ENCODE data around the gene PELI2.

Gene PELI2, protein sequence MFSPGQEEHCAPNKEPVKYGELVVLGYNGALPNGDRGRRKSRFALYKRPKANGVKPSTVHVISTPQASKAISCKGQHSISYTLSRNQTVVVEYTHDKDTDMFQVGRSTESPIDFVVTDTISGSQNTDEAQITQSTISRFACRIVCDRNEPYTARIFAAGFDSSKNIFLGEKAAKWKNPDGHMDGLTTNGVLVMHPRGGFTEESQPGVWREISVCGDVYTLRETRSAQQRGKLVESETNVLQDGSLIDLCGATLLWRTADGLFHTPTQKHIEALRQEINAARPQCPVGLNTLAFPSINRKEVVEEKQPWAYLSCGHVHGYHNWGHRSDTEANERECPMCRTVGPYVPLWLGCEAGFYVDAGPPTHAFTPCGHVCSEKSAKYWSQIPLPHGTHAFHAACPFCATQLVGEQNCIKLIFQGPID

DNA sequence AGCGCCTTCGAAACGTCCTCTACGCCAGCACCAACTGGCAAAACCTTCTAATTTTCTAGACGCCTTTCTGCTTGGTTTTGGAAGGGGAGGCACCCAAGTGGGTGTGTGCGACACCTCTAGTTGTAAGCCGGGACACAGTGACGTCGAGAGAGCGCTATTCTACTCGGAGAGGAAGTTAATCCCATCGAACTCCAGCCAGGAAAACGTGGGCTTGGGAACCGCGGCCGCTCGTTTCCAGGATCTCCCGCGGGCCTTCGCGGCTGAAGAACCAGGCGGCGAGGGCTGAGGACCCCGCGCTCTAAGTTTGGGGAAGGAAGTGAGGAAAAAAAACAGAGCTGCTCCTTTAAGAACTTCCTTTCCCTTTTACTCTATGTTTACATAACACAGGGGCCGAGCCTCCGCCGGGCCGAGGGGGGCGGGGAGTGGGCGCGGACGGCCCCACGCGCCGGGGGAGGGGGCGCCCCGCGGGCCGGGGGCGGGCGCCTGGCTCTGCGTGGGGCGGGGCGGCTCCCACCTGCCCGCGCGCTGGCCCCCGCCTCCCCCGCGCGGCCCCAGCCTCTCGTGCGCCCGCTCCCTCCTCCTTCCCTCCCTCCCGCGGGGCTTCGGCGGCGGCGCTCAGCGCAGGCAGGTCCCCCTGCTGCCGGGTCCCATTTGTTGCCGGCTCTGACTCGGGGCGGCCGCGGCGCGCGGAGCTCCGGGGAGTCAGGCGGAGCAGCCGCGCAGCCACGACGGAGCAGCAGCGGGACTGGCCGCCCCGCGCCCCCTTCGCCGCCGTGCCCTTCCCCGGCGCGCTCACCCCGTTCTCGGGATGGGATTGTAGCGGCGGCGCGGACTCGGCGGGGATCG lies at the start of gene PELI2:
PELI2 (plus strand) TSS at position 647 of the 846 bp plus-strand sequence. CDS start 250 bp downstream, outside the sequence.
- FAIRE-seq, result no peak

DNA sequence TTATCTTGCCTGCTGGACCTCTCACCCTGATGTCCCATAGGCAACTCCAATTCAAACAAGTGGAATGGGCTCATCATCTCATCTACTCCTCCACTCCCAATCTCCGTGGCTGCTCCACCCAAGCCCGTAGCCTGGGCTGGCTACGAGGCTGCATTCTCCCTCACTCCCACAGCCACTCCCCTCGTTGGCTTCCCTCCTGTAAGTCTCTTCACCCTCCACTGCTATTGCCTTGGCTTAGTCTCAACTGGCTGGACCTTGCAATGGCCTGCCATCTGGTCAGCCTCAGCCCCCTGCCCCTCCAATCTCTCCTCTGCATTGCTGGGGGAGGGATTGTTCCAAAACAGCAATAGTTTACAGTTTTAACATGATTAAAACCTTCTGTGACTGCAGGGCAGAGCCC lies 44.4 kb upstream of the PELI2 start:
- FAIRE-seq, result no peak

DNA sequence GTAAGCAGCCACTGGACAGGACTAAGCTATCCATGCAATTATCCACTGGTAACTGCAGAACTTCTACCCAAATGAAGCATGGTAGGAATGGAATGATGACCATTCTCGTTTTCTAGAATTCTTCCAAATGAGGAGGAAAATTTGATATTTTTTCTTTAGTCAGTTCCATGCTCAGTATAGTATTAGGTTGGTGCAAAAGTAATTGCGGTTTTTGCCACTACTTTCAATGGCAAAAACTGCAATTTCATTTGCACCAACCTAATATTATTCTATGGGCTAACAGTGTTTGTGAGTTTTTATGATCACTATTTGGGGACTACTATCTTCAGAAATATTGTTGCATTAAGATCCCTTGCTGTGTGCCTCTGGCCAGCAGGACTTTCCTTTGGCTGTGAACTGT lies 42.9 kb upstream of the PELI2 start:
- no peak for FAIRE-seq

DNA sequence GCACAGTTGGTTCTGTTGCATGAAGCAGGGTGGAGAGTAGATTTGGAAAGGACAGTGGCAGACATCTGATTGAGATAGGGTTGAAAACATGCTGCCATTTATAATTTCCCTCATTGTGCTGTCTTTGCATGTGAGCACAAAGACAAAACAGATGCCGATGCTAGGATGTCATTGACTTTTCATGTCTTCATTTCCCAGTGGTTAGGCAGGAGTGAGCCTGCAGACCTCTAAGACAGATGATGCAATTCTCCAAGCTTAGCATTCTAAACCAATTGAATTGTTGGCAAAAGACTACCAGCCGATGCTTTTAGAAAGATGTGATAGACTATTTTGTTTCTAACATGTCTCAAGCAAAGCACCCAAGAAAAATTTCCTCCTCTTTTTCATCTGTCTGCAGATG lies 37.1 kb upstream of the PELI2 start:
- FAIRE-seq, result no peak

DNA sequence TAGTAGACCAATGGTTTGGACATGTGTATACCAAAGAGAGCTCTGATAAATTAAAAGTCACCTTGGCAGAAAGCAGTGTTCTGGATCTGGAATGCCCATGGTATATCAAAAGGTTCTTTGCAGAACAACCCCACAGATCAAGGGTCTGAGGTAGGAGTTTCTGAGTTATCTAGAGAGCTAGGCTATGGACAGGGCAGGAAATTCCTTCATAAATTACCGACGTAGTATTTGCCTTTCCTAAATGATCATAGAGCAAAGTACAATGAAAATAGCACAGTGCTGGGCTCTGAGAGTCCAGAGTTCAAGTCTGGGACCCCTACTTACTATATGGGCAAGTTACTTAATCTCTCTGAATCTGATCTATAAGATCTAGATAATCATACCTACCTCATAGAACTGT lies 35.3 kb upstream of the PELI2 start:
- FAIRE-seq, result no peak

DNA sequence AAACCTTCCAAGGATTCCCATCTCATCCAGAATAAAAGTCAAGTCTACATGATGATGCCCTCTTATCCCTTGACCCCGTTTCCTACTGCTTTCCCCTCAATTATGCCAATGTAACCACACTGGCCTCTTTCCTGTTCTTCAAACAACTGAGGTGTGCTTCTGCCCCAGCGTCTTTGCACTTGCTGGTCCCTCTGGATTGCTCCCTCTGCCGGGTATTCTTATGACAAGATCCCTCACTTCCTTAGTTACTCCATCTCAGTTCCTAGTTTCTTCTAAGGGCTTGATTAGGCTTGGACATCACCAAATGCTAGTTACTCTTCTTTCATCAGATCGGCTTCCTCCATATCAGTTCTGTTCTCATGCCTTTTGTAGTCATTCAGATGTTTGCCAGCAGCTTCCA lies 32.7 kb upstream of the PELI2 start:
- FAIRE-seq, result no peak

DNA sequence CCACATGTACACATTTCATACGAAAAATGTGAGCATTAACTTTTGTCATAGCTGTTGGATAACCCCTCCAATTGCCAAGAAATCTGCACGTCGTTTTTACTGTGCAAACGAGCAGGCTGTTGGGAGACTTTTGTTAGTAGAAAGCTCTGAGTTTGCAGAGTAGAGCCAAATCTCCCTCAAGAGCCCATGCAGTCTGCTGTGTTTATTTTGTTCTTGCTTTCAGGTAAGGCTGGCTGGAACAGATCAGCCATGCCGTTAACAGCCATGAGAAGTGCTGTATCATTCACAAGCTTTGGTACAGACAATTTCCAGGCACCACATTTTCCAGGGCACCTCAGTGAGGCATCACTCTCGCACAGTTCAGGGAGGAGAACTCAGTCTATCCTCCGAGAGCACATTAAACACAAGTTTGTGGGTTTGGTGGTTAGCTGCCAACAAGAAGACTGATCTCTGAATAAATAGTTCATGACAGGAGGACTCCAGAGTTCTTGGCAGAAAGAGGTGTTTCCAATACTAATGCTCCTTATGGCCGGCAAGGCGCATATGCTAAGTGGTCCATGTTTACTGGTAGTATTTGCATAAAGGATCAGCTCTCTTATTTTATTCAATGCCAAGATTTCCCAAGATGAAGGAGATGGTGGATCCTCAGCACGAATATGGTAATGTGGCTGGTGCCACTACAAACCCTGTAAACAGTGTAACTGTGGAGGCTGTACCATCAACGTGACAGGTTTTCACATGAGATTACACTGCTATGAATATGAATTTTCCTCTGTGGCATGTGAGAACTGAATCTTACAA lies 30.3 kb upstream of the PELI2 start:
- no peak for FAIRE-seq

DNA sequence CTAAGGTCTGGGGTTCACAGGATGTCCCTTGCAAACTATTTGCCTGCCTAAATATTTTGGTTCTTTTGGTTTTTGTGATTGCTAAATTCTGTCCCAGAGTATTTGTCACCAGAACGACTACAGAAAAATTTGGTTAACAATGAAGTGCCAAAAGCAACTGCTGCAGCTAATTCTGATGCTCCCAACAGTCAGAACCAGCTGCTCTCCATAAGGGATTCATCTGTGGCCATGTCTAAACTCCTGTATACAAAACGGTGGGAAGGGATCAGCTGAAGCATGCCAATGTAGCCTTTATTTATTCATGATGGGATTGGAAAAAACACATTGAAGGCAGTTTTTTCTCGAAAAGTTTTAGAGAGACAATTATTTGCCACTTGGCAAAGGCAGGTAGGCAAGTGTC lies 29.3 kb upstream of the PELI2 start:
- FAIRE-seq, result no peak

DNA sequence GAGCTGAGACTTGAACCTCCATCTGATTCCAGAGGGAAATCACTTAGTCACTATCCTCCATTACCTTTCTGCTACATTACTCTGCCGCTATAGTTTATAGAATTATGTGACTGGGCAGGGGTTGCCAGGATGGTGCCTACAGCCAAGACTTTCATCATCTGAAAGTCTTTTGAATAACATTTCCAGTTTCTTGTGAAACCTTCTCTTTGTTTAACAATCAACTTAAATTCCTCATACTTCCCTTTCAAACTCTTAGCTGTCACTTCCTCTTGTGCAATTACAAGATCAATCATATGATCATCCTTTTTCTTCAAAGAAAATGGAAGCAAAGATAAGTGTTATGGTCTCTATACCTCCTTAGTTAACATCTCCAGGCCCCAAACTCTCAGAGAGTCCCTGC lies 25.4 kb upstream of the PELI2 start:
- FAIRE-seq, result no peak

DNA sequence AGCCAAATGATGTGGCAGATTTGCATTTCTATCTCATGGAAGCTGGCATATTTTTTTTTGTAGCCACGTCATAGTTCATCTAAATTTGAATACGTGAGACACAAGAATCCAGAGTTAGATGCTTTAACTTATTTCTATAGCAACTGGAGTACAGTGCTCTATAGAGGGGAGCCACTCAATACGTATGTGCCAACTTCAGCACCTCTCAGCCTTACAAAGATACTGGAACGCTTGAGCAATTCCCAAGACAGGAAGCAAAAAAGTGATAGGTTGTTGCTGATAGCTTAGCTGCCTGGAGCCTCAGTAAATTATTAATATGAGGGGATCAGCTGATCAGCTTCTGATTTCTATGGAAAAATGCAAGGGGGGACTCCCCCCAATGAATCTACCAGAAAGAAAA lies 24.1 kb upstream of the PELI2 start:
- no peak for FAIRE-seq

DNA sequence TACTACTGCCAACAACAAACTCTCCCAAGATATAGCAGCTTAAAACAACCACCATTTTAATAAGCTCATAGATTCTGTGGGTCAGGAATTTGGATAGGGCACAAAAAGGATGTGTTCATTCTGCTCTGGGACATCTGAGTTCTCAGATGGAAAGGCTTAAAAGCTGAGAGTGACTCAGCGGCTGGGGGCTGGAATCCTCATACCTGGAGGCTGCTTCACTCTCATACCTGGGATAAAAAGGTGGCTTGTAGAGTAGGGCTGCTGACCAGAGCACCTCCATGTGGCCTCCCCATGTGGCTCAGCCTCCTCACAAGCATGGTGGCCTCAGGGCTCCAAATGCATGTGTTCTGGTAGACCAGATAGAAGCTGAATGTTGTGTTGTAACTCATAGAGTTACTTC lies 20.2 kb upstream of the PELI2 start:
- no peak for FAIRE-seq

DNA sequence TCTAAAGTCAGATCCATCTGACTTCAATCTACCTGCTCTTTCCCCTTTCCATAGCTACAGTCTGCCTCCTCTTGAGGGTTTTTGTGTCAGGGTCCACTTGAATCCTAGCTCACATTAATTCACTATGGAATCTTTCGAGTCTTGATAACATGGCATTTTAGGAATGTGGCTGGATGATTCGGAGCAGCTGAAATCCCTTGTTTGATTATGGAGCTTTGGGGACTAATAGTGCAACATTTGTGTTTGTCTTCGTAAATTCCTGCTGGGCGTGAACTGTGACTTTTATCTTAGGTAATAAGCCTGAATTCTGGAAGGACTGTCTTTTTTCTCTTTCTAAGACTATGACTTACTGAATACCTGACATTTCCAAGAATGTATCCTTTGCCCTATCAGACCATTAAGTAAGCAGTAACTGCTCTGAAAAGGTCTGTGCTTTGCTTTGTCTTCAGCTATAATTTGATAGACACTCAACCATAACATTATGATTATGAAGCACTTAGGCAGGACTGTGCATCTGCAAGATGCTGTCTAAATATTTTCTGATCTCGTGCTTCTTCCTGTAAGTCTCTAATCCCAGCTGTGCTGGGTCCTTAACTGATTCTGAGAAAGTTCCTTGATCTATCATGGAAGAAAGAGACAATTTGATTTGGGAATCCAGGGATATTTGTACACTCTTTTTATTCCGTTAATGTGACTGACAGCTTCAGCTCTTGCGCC lies 19.0 kb upstream of the PELI2 start:
- FAIRE-seq, result no peak

DNA sequence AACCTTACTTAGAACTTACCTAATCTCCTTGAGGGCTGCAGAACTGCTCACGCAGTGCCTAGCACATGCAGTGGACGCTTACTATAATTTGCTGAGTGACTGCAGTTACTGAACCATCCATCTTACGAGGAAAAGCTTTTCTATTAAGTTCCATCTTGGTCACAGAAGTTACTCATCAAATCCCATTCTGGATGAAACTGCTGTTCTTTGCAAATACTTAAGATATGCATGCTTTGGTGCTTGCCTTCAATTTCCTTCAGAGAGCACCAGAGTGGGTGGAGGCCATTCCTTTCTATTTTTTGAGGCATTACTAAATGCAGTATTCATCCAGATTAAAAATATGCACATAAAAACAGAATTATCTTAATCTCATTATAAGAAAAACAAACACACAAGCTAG lies 17.7 kb upstream of the PELI2 start:
- no peak for FAIRE-seq

DNA sequence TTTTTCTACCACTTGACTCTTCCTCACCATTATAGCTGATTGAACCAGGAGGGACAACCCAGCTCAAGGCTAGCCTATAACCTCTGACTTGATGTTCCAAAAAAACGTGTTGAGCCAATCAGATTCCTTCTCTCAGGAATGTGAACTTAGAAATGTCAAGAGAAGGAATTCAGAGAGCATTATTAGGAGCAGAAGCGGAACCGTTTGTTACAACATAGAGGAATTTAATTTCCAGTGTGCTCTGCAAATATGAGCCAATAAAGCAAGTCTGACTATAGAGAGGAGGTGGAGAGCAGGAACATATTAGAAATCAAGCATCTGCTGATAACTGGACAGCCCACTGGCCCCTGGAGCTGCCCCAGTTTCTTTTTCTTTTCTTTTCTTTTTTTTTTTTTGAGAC lies 15.3 kb upstream of the PELI2 start:
- FAIRE-seq, result no peak

DNA sequence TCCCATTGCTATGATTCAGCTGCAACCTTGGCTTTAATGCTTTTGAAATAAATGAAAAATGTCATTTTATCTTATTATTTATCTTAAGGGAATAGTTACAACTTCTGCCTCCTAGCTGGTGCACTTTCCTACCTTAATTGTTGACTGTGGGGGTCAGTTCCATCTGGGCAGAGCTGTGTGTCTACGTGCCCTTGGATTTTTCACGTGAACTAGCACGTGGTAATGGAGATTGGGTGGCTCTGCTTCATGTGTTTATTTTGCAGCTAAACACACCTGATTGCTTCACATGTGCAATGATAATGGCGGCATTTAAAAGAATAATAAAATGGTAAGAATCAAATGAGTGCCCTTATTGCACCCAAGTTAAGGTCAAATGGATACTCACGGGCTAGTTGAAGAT lies 10.6 kb upstream of the PELI2 start:
- no peak for FAIRE-seq

DNA sequence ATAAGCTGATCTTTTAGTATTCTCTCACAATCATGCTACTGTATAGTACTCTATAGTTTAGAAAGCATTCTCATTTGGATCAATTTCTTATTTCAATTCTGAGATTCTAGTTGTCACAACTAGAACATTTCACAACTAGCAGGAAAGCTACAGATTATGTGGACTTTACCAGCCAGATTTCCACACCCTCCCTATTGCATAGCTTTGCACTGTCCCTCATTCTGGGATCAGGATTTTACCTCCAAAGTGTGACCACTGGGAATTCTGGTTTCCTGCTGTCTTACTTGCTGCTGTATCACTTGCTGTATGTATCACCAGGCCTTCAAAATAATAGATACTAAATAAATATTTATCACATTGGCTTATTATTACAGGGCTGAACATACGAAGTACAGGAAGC lies 10.2 kb upstream of the PELI2 start:
- no peak for FAIRE-seq

DNA sequence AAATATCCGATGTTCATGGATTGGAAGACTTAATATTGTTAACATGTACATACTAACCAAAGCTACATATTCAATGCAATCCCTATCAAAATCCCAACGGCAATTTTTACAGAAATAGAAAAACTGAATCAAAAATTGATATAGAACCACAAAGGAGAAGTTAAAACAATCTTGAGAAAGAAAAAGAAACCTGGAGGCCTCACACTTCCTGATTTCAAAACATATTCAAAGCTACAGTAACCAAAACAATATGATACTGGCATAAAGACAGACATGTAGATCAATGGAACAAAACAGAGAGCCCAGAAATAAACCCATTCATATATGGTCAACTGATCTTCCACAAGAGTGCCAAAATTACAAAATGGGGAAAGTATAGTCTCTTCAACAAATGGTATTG lies 5.4 kb upstream of the PELI2 start:
- no peak for FAIRE-seq

DNA sequence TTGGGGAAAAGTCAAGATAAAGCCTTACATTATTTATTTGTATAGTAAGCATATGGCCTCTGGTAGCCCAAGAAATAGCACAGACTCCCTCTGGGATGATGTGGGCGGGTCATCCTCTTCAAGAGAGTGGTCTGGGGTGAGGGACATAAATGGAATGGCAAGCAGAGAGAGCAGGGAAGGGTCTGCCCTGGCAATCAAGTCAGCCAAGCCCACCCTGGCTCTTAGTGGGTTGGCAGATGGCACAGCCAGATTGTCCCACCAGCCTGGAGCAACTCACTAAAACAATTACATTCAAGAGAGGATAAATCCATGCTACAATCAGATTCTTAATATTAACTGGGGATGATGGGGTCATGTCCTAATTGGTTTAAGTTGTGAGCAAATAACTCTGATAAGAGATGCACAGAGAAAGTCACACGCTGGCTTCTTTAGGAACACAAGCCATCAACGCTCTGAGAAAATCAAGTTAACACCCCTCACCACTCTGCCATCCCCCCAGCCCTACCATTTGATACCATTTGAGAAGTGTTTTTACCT lies 2.8 kb upstream of the PELI2 start:
- no peak for FAIRE-seq

DNA sequence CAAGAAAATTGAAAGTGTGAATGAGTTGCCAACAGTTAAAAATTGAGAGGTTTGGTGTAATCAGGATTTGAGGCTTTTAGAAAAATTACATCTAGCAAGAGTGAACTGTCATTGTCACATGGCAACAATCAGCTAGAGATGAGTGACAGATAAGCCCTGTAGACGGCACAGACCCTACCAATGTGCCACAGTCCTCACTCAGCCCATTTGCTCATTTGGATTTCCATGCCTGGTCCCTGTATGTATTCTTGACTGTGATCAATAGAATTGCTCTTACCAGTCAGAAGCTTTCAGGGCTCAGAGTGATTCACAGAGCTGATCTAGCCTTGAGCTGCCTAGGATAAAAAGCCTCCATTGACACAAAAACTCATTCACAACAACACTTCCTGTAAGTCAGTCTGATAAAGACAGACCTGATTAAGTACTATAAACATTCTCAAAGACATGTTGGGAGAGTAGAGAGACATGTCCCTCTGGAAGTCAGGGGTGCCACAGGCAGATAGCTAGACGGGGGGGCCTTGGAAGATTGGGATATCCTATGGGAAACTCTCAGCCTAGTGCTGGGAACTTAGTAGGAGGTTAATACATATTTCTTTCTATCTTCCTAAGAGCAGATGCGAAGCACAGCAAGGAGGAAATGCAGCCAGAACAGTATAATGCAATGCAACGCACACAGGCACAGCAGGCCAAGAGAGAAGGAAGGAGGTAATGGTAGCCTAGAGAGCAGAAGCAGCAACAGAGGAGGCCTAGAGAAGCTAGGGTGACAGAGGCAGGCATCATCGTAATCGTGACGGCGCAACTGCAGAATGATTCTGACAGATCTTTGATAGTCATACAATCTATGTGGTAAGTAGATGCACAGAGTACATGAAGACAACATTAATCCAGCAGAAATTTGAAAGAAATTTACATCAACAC lies 2.0 kb upstream of the PELI2 start:
- no peak for FAIRE-seq

DNA sequence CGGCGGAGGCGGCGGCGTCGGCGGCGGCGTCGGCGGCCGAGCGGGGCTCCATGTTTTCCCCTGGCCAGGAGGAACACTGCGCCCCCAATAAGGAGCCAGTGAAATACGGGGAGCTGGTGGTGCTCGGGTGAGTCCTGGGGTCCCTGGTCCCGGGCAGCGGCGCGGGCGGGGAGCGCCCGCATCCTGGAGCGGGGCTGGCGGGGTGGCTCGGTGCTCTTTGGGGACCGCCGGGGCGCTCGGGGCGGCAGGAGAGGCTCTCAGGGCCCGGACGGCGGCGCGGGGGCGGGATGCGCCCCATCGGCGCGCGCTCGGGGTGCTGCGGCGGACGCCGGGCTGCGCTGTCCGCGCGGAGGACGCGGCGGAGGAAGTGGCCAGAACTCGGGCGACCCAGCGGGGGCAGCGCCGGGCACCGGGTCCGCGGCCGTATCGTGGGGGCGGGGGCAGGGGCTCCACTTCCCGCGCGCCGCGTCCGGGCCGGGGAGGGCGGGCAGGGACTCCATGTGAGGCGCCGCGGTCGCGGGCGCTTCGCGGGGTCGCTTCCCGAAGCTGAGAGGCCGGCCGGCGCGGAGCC lies 485 bp downstream of the PELI2 start:
- FAIRE-seq, result no peak

Measured in colon (tissue), 2 donors.